IMR-90 (cell line): ENCODE results near the gene ZNF835. TPM values are rescaled to one million over a fixed set of nuclear protein-coding genes. Genes with fewer than 3 reads are reported as not detected.

Source experiments
- ATAC-seq: fragments of 200-7000 bp; cut with Tn5 transposase; 2 replicates; pipeline ENCODE4 v1.9.1; 2020; ENCODE audit warnings: low read depth, mild to moderate bottlenecking, moderate library complexity
- BruUV-seq: library from RNA; stranded (reverse); fragments of 400-500 nt; replicated peaks from 2 replicates; lab custom pipeline; 2021; lab: Mats Ljungman, UMichigan
- CTCF ChIA-PET: fragments of 300-600 bp; formaldehyde crosslinking; extraction: SDS; loops from one replicate; lab custom pipeline; 2021; ENCODE audit warnings: antibody characterized with exemption; lab: Yijun Ruan, JAX
- POLR2A ChIA-PET: fragments of 300-600 bp; sonication (Branson Sonifier 250); formaldehyde crosslinking; loops from one replicate; lab custom pipeline; 2022; ENCODE audit warnings: antibody characterized with exemption; ENCODE audit not compliant: unreplicated experiment; lab: Charles Lee
- DNase-seq: peaks from one replicate; pipeline ENCODE4 v3.0.0; 2013
- H2AFZ ChIP-seq: replicated peaks from 2 replicates; pipeline ENCODE3; 2013; ENCODE audit warnings: low read length, mild to moderate bottlenecking; ENCODE audit not compliant: poor library complexity
- H2AK5ac ChIP-seq: 2 replicates; pipeline ENCODE4 v1.6.1; 2013; ENCODE audit warnings: low read depth, low read length, inconsistent platforms
- H2AK9ac ChIP-seq: replicated peaks from 2 replicates; pipeline ENCODE3; 2013; ENCODE audit warnings: mild to moderate bottlenecking, low read depth, low read length, moderate library complexity; ENCODE audit not compliant: poor library complexity
- H2BK120ac ChIP-seq: 2 replicates; pipeline ENCODE4 v1.6.1; 2013; ENCODE audit warnings: low read depth, low read length, inconsistent platforms
- H2BK15ac ChIP-seq: 3 replicates; pipeline ENCODE4 v1.6.1; 2013; ENCODE audit warnings: low read depth, low read length, inconsistent platforms
- H2BK20ac ChIP-seq: 2 replicates; pipeline ENCODE4 v1.6.1; 2013; ENCODE audit warnings: low read depth, mild to moderate bottlenecking, inconsistent platforms, low read length, moderate library complexity
- H2BK5ac ChIP-seq: 2 replicates; pipeline ENCODE4 v1.6.1; 2013; ENCODE audit warnings: mild to moderate bottlenecking, low read depth, low read length, inconsistent platforms; ENCODE audit not compliant: poor library complexity, severe bottlenecking
- H3K14ac ChIP-seq: replicated peaks from 2 replicates; pipeline ENCODE4 v1.6.1; 2013; ENCODE audit warnings: low read depth, low read length, inconsistent platforms
- H3K18ac ChIP-seq: 2 replicates; pipeline ENCODE4 v1.6.1; 2013; ENCODE audit warnings: low read depth, low read length, control low read depth
- H3K23ac ChIP-seq: 2 replicates; pipeline ENCODE4 v1.6.1; 2013; ENCODE audit warnings: low read depth, low read length, inconsistent platforms
- H3K27ac ChIP-seq: 2 replicates; pipeline ENCODE4 v1.5.1; 2013; ENCODE audit warnings: mild to moderate bottlenecking, control low read depth, low read length; ENCODE audit not compliant: insufficient read depth
- H3K27me3 ChIP-seq: 2 replicates; pipeline ENCODE4 v1.6.1; 2013; ENCODE audit warnings: low read length; ENCODE audit not compliant: control insufficient read depth, insufficient read depth
- H3K36me3 ChIP-seq: 2 replicates; pipeline ENCODE4 v1.6.1; 2013; ENCODE audit warnings: low read length, mixed read lengths; ENCODE audit not compliant: control insufficient read depth, insufficient read depth
- H3K4ac ChIP-seq: 2 replicates; pipeline ENCODE4 v1.6.1; 2013; ENCODE audit warnings: low read depth, low read length, inconsistent platforms
- H3K4me1 ChIP-seq: 2 replicates; pipeline ENCODE4 v1.6.1; 2013; ENCODE audit warnings: low read length, mixed read lengths; ENCODE audit not compliant: control insufficient read depth, insufficient read depth
- H3K4me2 ChIP-seq: 2 replicates; pipeline ENCODE4 v1.6.1; 2013; ENCODE audit warnings: low read depth, mild to moderate bottlenecking, control low read depth, low read length, moderate library complexity
- H3K4me3 ChIP-seq: 2 replicates; pipeline ENCODE4 v1.5.1; 2013; ENCODE audit warnings: low read depth, mild to moderate bottlenecking, control low read depth, low read length, moderate library complexity; ENCODE audit not compliant: insufficient read depth
- H3K56ac ChIP-seq: 2 replicates; pipeline ENCODE4 v1.6.1; 2013; ENCODE audit warnings: low read length, inconsistent platforms; ENCODE audit not compliant: insufficient read depth; ENCODE audit errors: extremely low read depth
- H3K79me1 ChIP-seq, 2 experiments: 2 replicates each; pipeline ENCODE4 v1.6.1; 2013; ENCODE audit warnings: low read length in 2 of 2, inconsistent platforms in 1 of 2, low read depth in 1 of 2
- H3K9ac ChIP-seq: 2 replicates; pipeline ENCODE4 v1.6.1; 2013; ENCODE audit warnings: low read depth, low read length, control low read depth
- H3K9me1 ChIP-seq: 2 replicates; pipeline ENCODE4 v1.6.1; 2013; ENCODE audit warnings: low read length, inconsistent platforms; ENCODE audit not compliant: insufficient read depth
- H3K9me3 ChIP-seq: 2 replicates; pipeline ENCODE4 v1.6.1; 2013; ENCODE audit warnings: low read length; ENCODE audit not compliant: control insufficient read depth, insufficient read depth
- H4K20me1 ChIP-seq: 2 replicates; pipeline ENCODE4 v1.6.1; 2013; ENCODE audit warnings: low read length, inconsistent platforms; ENCODE audit not compliant: insufficient read depth
- H4K5ac ChIP-seq: 2 replicates; pipeline ENCODE4 v1.6.1; 2013; ENCODE audit warnings: mild to moderate bottlenecking, low read depth, low read length, control low read depth
- H4K8ac ChIP-seq, 2 experiments: 2 replicates each; pipeline ENCODE4 v1.6.1; 2013; ENCODE audit warnings: low read depth in 2 of 2, low read length in 2 of 2, control low read depth in 1 of 2, inconsistent platforms in 1 of 2
- H4K91ac ChIP-seq: 2 replicates; pipeline ENCODE4 v1.6.1; 2013; ENCODE audit warnings: low read depth, low read length, inconsistent platforms; ENCODE audit not compliant: insufficient read depth
- CTCF ChIP-seq: conservative IDR thresholded peaks from 2 replicates; pipeline ENCODE4 v1.5.1; 2012; ENCODE audit warnings: mild to moderate bottlenecking, low read depth, low read length, improper control_type of control experiment
- WGBS, 2 experiments: methylation state at CpG; one replicate each; pipeline versions ENCODE4 v1.1.5 to v1.1.7; 2013; ENCODE audit warnings: missing lambda C conversion rate in 2 of 2; ENCODE audit not compliant: insufficient read length in 1 of 2; ENCODE audit errors: extremely low coverage in 2 of 2; 5-methylcytosine and 5-hydroxymethylcytosine counted together
- dilution Hi-C: fragments of 300-500 bp; cut with HindIII; formaldehyde crosslinking; loops from one replicate; pipeline ENCODE4 v1.14.3; 2018; ENCODE audit warnings: low sequenced_read_pairs; ENCODE audit not compliant: unreplicated experiment
- in situ Hi-C: fragments of 300-500 bp; cut with MboI; formaldehyde crosslinking; loops from 3 replicates; pipeline ENCODE4 v1.14.3; 2019; ENCODE audit warnings: low sequenced_read_pairs, inconsistent platforms, mixed read lengths
- intact Hi-C: fragments of 100-400 bp; cut with micrococcal nuclease; formaldehyde crosslinking; loops from 2 replicates; pipeline ENCODE4 v1.10.0; 2022
- polyA plus RNA-seq, 3 experiments: library from polyadenylated mRNA; depleted of rRNA; stranded (reverse); fragments of >200 nt; gene quantifications; 2 replicates each; pipeline ENCODE4 v1.2.3, GENCODE V29; 2012; ENCODE audit warnings: low replicate concordance in 1 of 3
- total RNA-seq: library from RNA; depleted of rRNA; stranded (reverse); fragments of >200 nt; gene quantifications from 2 replicates; pipeline ENCODE4 v1.2.3, GENCODE V29; 2012
- TF ChIP-seq, protein P1 (sequence below): fragments of 150-350 bp; IDR thresholded peaks from 2 replicates; pipeline ENCODE4 v1.6.1; 2016; ENCODE audit warnings: low read depth, mild to moderate bottlenecking, low read length, moderate library complexity, borderline replicate concordance

ZNF835 gene
- total and polyA plus RNA-seq, 2 of the 4 experiments (the other 2 are of a cell fraction) = not detected

DNA sequence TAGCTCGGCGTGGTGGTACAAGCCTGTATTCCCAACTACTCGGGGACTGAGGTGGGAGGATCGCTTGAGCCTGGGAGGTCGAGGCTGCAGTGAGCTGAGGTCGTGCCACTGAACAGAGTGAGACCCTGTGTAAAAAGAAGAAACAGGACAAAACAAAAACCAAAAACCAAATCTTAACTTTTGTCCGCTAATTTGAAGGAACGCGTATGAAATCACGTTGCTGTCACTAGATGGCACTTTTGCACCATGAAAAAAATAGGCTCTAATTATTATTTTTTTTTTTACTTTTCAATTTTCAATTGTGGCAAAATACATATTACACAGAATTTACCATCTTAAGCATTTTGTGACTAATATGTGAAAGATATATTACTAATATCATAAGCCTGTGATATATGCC is 17.6 kb upstream of the ZNF835 start:
- ATAC-seq (no peak), DNase-seq (no peak)
- Histone ChIP-seq H2BK120ac (no peak overlapping the region), H3K23ac (no peak overlapping the region), H2BK5ac (no peak overlapping the region), H3K14ac (no peak overlapping the region), H2AK9ac (no peak overlapping the region), H4K5ac (no peak overlapping the region), H3K9me1 (no peaks in the 10 kb centered on the region), H3K9ac (no peak overlapping the region), H3K79me1 (no peaks in the 10 kb centered on the region), H4K91ac (no peak overlapping the region), H2AFZ (no peak overlapping the region), H3K4me3 (no peak overlapping the region), H3K4me2 (no peak overlapping the region), H2AK5ac (no peak overlapping the region), H3K18ac (no peak overlapping the region), H3K36me3 (no peaks in the 10 kb centered on the region), H2BK20ac (no peak overlapping the region), H3K4ac (no peak overlapping the region), H3K4me1 (no peaks in the 10 kb centered on the region), H2BK15ac (no peak overlapping the region), H4K20me1 (no peaks in the 10 kb centered on the region), H4K8ac (no peak overlapping the region), H3K9me3 (peaks cover 43% of the 10 kb centered on the region), H3K27me3 (no peaks in the 10 kb centered on the region), H3K27ac (no peak overlapping the region), H3K56ac (no peak overlapping the region)
- in situ Hi-C loops (no loop called here), intact Hi-C loops (no loop called here), dilution Hi-C loops (no loop called here)
- no TSS peak for BruUV-seq
- ChIA-PET CTCF (no interaction called here), POLR2A (no interaction called here)
- 0 out of 2 replicates have a peak, but pooled peaks have one; percentile 1 for TF ChIP-seq CTCF
- TF ChIP-seq, protein P1, sequence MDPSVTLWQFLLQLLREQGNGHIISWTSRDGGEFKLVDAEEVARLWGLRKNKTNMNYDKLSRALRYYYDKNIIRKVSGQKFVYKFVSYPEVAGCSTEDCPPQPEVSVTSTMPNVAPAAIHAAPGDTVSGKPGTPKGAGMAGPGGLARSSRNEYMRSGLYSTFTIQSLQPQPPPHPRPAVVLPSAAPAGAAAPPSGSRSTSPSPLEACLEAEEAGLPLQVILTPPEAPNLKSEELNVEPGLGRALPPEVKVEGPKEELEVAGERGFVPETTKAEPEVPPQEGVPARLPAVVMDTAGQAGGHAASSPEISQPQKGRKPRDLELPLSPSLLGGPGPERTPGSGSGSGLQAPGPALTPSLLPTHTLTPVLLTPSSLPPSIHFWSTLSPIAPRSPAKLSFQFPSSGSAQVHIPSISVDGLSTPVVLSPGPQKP = no peak
- WGBS, 2 experiments = no CpG with 5 or more reads among the region's 10 CpGs
